Measurements from ENCODE around the gene SYNJ2.

DNA sequence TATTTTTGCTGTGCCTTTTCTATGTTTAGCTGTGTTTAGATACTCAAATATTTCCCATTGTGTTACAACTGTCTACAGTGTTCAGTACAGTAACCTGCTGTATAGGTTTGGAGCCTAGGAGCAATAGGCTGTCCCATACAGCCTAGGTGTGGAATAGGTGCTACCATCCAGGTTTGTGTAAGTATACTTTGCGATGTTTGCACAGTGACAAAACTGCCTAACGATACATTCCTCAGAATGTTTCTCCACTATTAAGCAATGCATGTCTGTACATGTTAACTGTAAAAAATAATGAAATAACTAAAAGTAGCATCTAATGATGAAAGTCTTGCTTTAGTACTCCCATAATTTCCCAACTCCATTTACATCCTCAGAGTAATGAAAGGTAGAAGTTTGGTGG, 140.4 kb downstream of the SYNJ2 start:
- no peak for TF ChIP-seq CTCF (IDR thresholded peaks at IDR 0.05)
- no peak for TF ChIP-seq POLR2A (IDR thresholded peaks at IDR 0.05)
